GM18858 (cell line): ENCODE data around the gene CHN2.

Source experiments
- ATAC-seq: cut with Tn5 transposase; IDR thresholded peaks from one replicate; pipeline ENCODE4 v1.9.1; 2021; ENCODE audit not compliant: unreplicated experiment

The CHN2 gene

DNA sequence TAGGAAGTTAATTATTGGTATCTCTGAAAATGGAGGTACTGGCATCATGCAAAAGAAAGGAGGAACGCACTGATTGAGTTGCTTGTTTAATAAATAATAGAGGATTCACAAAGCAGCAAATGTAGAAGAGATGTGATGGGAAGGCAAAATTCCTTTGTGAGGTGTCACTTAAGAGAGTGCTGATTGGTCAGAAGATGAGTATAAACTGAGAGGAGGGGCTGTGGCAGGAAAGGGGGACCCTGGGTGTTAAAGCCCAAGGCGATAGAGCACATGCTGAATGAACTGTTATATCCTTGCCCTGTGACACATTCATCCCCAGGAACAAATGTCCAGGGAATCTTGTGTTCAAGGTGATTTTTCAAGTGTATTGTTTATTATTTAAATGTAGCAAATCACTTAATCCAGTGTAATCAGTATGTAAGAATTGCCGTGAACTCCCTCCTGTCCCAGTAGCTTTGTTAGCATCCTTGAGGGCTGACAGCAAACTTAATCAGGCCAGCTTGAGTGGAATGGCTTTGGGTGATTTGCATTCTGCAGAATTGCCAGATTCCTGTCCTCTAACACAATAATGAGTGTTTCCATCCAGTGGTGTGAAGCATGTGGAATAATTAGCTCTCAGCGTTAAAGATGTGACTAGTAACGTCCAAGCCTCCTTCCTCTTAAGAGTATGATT is 111.9 kb downstream of the CHN2 start:
- no peak for ATAC-seq

DNA sequence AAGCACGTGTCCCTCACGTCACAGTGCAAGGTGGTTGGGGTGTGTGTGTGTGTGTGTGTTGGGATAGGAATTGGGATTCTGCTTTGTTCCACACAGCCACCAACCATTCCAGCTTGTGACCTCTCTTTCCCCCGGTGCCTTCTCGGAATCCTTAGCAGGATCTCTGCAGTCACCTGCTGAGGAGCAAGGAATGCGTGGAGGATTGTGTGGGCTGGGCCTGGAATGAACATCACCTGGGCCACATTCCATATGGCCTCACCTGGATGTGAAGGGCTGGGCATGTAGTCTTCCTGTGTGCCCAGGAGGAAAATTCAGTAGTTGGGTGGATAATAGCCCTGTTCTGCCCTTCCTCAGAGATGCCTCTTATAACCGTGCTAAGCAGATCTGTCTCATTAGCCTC is 113.8 kb downstream of the CHN2 start:
- ATAC-seq: no peak

DNA sequence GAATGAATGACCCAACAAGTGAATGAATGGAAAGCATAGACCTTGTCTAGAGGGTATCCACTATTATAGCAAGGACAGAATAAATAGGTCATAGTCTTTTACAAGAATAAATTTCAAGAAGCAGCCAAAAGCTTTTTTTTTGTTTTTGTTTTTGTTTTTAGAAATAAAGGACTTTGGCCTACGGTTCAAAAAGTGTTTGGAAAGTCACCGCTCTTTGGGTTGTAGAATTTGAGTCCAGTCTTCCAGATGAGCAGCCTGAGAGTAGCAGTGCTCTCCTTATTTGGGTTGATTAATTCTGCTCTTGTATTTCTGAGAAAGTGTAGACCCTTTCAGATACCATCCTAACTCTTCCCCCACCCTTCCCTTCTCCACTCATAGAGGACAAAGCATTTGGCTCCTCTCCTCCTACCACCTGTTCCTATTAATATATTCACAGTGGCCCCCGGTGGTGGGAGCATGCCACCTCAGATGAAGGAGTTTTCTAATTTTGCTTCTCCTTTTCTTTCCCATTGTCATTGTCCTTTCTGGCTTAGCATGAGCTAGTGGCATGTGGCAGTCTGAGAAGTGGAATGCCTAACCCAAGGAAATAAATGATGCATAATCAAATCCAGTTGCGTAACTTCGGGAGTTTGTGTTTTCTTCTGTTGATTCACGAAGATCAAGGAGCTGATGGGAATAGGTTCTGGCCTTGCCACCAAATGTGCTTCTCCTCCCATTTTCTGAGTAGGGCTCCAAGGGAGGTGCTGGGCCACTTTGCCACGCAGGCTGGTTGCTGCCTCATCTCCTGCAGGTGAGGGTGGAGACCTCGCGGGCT is 114.7 kb downstream of the CHN2 start:
- no peak for ATAC-seq

DNA sequence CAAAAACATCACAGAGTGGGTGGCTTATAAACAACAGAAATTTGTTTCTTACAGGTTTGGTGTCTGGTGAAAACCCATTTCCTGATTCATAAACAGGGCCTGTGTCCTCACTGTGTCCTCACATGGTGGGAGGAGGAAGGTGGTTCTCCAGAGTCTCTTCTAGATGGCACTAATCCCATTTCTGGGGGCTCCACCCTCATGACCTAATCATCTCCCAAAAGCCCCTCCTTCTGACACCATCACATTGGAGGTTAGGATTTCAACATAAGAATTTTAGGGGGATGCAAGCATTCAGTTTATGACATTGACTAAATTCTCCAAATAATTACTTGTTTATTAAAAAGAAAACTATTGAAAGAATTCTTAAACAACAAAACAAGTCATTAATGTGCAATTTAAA is 116.0 kb downstream of the CHN2 start:
- ATAC-seq: no peak

DNA sequence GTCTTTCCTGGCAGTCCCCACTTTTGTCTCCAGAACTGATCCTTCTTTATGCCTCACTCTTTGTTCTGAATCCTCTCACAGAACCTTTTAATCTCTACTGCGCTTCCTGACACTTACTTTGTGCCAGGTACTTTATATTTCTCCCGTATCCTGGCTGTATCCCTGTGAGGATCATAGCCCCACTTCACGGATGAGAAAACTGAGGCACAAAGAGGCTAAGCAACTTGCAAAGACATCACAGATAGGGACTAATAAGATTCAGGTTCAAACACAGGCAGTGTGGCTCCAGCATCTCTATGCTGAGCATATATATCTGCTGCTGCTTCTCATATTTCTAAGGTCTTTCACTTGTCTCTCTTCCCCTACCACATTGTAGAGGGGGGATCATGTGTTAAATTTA is 116.7 kb downstream of the CHN2 start:
- no peak for ATAC-seq

DNA sequence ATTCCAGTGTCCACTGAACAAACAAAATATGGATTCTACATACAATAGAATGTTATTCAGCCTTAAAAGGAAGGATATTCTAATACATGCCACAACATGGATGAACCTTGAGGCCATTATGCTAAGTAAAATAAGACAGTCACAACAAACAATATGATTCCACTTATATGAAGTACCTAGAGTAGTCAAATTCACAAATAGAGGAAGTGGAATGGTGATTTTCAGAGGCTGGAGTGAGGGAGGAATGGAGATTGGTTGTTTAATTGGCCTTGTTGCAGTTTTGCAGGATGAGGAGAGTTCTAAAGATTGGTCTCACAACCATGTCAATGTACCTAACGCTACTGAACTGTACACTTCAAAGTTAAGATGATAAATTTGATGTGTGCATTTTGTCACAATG is 119.6 kb downstream of the CHN2 start:
- no peak for ATAC-seq

DNA sequence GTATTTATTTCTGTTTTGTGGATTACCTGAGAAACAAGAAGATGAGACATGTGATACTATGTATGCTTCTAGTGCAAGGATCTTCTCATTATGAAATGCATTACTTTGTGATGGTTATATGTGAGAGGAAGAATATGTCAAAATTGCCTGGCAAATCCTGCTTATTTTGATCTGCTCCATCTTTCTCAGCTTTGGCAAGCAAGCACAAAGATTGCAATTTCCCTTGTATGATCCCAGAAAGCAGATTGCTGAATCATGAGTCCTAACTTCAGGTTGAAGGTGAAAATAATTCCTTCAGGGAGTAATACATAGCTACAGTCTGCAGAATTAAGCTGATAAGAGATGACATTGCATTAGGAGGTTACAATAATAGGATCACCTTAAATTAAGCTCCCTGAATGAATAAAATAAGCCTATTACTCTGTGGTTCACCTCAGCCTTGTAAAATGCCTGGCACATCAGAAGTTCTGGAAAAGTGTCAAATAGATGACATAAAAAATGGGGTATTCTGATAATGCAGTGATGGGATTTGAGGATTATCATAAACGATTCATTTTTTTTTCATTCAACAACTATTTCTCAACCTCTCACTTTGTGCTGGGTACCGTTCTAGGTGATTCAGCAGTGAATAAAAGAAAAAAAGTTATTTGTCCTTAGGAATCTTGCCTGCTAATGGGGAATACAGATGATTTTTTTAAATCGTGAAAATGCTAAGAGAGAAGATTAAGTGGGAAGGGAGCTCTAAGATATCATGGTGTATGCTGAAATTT is 120.7 kb downstream of the CHN2 start:
- ATAC-seq: no peak

DNA sequence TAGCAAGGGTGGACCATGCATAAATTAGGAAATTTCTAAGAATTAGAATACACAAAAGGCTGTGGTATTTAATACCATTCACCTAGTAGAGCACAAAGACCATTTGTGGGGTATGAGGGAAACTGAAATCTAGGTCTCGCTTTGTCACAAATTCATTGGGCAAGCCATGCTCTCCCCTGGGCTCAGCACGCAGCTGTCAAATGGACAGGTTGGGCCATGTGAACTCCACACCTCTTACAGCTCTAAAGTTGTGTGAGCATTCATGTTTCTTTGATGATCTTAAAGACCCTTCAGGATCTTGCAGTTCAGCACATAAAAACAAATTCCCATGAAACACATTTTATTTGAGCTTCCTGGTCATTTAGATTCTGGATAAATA is 121.3 kb downstream of the CHN2 start:
- no peak for ATAC-seq

DNA sequence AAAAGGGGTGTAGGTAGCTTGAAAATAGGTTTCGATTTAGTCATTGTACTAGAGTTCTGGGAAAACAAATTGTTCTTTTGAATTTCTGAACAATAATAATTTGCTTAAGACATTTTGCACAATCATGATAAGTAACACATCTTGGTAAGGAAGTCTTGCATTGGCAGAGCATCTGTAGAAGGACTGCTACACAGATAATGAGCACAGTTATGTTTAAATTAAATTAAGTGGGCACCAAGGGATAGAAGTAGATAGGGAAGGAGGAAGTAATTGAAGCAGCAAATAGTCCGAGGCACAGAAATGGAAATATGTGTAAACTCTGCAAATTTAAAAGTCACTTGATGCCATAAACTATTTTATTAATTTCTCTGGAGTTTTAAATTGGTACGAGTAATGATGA is 122.4 kb downstream of the CHN2 start:
- ATAC-seq: no peak

DNA sequence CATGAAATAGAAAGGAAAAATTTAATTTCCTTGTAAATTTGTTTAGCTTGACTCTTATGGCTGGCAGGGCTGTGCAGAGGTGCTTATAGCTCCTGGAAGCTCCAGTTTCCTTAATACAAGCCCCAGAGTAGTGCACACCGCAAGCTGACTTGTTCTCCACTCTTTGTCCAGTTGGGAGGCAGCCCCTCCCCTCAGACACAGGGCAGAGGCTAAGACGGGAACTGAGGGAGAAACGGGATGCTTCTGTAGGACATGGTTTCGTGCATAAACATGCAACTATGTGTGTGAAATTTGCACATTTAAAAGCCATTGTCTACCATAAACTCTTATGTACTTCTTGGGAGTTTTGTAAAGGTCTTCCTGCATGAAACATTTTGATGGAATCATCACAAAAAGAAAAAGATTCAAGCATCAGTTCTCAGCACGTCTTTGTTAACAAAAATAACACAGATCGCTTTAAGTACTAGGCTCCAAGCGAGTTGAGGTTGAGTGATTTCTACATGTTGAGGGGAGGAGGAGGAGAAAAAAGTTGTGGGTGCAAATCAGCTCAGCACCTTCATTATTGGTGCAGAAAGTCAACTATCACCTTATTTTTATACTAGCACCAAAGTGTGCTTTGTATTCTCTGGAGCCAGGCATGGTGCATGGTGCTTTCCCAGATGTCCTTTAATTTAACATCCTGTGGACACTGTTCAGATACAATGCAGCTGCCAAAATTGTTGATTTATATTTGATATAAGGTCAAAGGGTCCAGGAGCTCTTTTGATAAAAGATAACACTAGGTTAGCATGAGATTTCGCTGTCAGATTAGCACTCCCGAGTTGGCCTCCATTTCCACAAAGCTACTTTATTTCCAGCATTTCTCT is 124.5 kb downstream of the CHN2 start:
- no peak for ATAC-seq

DNA sequence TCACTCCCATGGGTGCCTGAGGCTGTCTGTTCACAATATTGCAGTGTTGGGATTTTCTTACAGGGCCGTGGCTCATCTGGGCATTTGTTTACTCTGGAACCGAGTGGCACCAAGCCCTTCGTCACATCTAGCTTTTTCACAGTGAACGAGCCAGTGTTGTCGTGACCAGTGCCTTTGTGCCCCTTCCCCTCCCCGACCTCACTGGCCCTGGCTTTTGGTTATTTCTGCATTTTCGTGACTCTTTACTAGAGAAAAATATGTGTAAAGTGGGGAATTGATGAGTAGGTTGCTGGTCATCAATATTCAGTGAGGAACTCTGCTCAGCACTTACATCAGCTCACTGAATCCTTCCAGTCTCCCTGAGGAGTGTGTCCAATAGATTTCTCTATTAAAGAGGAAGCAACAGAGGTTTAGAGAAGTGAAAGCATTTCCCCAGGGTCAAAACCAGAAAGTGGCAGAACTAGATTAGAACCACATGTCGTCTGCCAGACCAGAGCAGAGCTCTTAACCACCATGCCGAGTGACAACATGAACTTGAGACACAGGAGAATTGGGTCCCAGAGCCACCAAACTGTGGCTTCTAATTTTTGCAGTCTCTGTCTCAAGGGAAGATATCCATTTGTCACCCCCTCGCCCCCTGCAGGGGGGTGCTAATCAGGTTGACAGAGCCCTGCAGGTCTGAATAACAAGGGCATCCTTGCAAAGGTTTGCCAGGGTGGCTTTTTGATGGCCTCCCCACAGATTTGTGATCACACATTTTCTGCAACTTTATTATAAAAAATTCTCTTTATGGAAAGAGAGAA is 125.3 kb downstream of the CHN2 start:
- ATAC-seq: peak; percentile 55

DNA sequence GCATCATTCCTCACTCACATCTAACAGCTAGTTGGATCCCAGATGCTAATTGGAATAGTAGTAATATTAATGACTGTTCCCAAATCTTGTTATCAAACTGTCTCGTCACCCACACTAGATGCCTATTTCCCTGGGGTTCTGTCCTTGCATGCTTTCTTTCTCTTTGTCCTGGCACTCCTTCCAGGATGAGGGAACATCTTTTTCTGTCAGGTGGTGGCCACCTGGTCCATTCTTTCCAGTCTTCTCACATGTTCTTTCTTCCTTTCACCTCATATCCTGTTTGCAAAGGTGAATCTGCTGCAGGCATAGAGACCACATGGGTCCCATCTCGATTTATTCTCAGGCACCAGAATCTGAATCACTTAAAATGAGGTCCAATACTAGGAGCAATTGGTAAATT is 126.0 kb downstream of the CHN2 start:
- no peak for ATAC-seq

DNA sequence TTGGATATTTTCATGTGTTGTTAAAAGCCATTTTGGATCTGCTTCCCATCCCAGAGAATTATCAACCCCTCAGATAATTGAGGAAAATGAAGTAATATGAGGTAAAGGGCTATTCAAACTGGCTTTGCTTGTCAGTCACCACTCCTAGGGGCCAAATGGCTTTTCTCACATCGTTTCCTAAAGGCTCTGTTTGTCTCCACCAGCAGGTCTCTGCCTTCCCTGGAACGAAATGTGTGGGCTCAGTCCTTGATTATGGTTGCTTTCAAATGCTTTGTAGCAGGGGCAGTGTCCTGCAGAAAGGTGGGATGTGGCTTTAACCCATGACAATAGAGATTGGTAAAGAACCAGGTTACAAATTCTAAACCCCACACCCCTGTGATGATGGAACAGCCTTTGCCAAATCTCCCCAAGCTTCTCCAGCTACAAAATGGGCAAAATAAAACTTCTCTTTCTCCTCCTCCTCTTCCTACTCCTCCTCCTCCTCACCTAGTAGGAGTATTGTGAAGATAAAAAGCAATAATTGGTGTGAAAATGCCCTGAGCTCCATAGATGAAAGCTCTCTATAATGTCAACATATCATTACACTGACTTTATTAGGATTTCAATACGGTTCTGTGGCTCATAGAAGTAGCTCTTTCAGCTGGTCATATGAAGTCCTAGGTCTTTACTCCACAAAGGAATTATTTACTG is 127.6 kb downstream of the CHN2 start:
- ATAC-seq: no peak

DNA sequence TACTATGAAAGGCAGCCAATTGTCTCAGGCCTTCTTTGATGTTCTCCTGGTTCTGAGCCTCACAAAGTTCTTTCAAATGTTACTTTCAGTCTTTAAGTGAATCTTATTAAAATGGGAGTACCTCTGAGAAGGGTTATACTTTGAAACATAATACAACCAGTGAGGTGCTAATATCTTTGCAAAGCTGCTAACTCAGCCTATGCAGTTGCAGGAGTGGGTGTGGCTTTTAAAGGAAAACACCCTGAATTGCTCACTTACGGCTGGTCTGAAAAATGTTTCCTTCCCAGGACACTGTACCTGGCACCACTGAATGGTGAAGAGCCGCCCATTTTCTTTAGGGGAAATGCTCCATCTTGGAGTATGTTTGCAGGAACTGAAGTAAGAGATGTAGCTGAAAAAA is 130.9 kb downstream of the CHN2 start:
- no peak for ATAC-seq

DNA sequence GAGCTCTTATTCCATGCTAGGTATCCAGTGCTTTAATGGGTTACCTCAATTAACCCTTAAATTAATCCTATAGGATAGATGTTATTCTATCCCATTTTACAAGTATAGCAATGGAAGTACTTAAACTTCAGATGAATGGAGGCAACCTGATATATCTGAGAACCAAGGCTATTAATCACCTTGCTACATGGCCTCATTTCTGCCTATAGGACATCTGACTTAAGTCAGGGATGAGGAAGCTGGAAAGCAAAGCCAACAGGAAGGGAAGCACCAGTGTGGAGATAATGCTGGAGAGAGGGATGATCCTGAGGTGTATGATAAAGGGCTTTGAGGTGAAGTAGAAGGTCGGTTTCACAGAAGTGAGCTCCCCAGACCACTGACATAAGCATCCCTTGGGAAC is 132.3 kb downstream of the CHN2 start:
- no peak for ATAC-seq

DNA sequence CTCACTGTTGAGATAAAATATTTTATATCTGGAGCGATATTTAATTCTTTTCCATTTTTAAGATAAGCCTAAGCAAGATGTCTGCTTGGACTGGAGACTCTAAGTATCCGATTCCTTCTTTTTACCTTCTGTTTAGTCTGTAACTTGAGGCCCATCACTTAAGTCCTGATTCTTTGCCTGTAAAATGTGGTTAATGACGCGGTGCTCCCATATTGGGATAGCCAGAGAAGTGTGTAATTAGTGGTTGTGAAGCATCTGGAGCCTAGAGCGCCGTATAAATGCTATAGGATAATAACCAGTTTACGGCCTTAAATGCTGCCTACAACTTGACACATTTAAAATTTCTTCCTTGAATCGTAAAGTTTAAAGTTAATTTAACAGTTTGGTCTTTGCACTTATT is 132.9 kb downstream of the CHN2 start:
- no peak for ATAC-seq

DNA sequence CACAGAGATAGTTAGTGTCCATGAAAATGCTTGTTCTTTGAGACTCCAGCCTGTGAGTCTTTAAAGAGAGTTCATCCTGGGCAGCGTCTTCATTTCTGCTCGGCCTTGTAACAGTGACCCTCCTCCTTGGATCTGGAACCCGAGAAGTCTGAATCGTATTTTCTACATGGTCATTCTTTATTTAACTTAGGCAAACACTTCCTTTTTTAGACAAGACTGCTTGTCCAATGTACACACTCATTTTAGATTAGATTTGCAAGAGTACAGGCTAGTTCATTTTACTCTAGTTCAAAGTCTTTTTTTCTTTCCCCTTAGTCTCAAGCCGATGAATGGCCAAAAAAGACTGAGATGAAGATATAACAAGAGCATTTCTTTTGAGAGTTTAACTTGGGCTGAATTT is 133.5 kb downstream of the CHN2 start:
- ATAC-seq: no peak

DNA sequence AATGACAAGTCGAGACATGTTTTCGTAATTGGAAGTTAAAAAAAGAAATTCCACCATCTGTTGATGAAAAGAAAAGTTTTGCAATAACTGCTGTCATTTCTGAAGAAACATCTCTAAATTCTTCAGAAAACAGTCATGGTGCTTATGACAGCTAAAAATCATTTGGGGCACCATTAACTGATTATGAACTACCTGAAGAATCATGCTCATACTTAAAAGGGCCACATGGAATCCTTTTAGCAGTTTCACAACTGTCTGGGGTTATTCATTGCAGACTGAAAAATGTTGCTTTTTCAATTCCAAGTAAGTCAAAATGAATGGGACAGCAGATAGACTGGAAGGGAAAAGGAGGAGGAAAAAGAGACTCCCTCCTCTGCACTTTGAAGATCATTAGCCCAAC is 134.2 kb downstream of the CHN2 start:
- no peak for ATAC-seq

DNA sequence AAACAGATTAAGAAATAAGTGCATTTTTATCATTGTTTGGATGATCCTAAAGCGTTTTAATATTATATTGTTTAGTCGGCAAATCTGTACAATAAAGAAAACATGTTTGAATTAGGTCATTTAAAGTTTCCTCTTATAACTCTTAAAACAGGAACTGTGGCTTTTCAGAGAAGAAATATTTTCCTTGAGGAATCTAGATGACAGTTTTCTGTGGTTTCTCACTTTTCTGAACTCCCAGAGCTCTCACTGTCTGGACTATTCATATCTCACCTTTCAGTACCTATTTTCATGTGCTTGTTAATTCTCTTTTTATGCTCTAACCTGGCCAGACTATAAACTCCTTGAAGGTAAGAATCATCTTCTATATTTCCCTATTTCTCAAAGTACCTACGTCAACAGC is 135.1 kb downstream of the CHN2 start:
- ATAC-seq: no peak

DNA sequence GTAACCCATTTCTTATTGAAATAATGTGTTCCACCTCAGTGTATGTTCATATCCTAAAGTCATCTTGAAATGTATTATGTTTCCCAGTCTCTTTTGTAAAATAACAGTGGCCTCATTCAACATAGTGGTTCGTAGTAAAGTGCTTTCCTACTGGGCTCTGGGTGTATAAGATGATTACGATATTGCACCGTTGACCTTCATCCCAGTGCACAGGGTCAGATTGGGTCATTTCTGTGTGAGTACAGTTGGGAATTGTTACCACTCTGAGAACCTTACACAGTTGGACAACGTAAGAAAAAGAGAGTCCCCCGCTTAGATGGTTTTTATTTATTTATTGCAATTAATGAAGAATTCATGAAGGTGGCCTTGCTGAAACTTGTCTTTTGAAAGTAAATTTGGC is 135.6 kb downstream of the CHN2 start:
- no peak for ATAC-seq
